ENCODE measurements around the gene ABCA1. TPM values are rescaled to one million over a fixed set of nuclear protein-coding genes. Genes with fewer than 3 reads are reported as not detected.
A peak's percentile ranks its signal among the peaks of the same experiment; 100 is the strongest.

ABCA1 gene
- total and polyA plus RNA-seq, 2 of the 13 experiments (the other 11 are each of a cell fraction or from before 2014, with no cell fraction given): 26.8 to 63.8 TPM

DNA sequence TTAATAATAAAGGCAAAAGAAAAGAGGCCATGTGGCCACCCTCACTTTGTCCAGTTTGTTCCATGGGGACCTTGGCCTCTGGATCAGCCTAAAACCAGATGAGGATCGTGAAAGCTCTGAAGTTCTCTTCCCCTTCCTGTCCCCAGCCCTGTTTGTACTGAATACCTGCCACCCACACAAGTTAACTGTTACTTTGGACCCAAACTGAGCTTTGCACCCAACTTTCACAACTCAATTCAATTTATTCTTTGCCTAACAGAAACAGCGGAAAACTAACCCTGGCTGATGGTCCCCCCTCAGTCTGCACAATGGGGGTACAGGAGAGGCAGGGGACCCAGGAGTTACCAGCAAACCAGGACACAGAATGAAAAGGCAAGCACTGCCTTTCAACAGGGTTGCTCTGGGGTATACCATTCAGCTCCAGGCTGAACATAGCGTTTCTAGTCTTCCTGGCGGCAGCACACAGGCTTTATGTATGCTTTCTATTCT lies 28.2 kb downstream of the ABCA1 start (continued):
- TF ChIP-seq ZBTB26 (CRISPR knock-in tag; IDR thresholded peaks at IDR 0.05; ENCODE audit: borderline replicate concordance) (peak; percentile 98), HCFC1 (IDR thresholded peaks at IDR 0.05; ENCODE audit: low read depth, low read length) (no peak), AGO1 (IDR thresholded peaks at IDR 0.05; ENCODE audit: low read depth, low read length, poor library complexity, severe bottlenecking) (no peak), DRAP1 (CRISPR knock-in tag; IDR thresholded peaks at IDR 0.05) (peak; percentile 52; the same call in 1 of the 2 replicates), ZNF878 (CRISPR knock-in tag; IDR thresholded peaks at IDR 0.05) (peak; percentile 86), HMG20A (CRISPR knock-in tag; IDR thresholded peaks at IDR 0.05; ENCODE audit: borderline replicate concordance) (peak; percentile 85; the same call in 1 of the 2 replicates), SNAI1 (CRISPR knock-in tag; IDR thresholded peaks at IDR 0.05; ENCODE audit: borderline replicate concordance) (0 out of 2 replicates have a peak, but pooled peaks have one; percentile 37), REPIN1 (CRISPR knock-in tag; IDR thresholded peaks at IDR 0.05; ENCODE audit: borderline replicate concordance, low read depth) (no peak), SKI (IDR thresholded peaks at IDR 0.05; ENCODE audit: partially characterized antibody) (peak; percentile 70), RCOR2 (CRISPR knock-in tag; IDR thresholded peaks at IDR 0.05) (peak; percentile 93), ZNF232 (CRISPR knock-in tag; IDR thresholded peaks at IDR 0.05; ENCODE audit: borderline replicate concordance) (peak; percentile 59; the same call in 1 of the 2 replicates), STAG1 (CRISPR knock-in tag; IDR thresholded peaks at IDR 0.05) (peak; percentile 30), GLMP (CRISPR knock-in tag; IDR thresholded peaks at IDR 0.05; ENCODE audit: borderline replicate concordance) (no peak), MYC (CRISPR knock-in tag; IDR thresholded peaks at IDR 0.05; ENCODE audit: borderline replicate concordance) (peak; percentile 88), ZNF496 (CRISPR knock-in tag; IDR thresholded peaks at IDR 0.05; ENCODE audit: insufficient replicate concordance) (no peak), LCORL (IDR thresholded peaks at IDR 0.05) (peak; percentile 52; the same call in 1 of the 2 replicates), LCORL (CRISPR knock-in tag; IDR thresholded peaks at IDR 0.05) (peak; percentile 96), HOMEZ (CRISPR knock-in tag; IDR thresholded peaks at IDR 0.05; ENCODE audit: low read depth) (peak; percentile 89), POGZ (CRISPR knock-in tag; IDR thresholded peaks at IDR 0.05) (peak; percentile 93), BRD4 (CRISPR knock-in tag; IDR thresholded peaks at IDR 0.05) (peak; percentile 55), NKX3-1 (CRISPR knock-in tag; IDR thresholded peaks at IDR 0.05) (0 out of 2 replicates have a peak, but pooled peaks have one; percentile 45), ZNF816 (CRISPR knock-in tag; IDR thresholded peaks at IDR 0.05; ENCODE audit: borderline replicate concordance) (peak; percentile 99), HNRNPH1 (optimal IDR thresholded peaks at IDR 0.05; ENCODE audit: low read depth, low read length) (no peak)
- TF ChIP-seq, protein P1, sequence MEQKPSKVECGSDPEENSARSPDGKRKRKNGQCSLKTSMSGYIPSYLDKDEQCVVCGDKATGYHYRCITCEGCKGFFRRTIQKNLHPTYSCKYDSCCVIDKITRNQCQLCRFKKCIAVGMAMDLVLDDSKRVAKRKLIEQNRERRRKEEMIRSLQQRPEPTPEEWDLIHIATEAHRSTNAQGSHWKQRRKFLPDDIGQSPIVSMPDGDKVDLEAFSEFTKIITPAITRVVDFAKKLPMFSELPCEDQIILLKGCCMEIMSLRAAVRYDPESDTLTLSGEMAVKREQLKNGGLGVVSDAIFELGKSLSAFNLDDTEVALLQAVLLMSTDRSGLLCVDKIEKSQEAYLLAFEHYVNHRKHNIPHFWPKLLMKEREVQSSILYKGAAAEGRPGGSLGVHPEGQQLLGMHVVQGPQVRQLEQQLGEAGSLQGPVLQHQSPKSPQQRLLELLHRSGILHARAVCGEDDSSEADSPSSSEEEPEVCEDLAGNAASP (CRISPR knock-in tag; IDR thresholded peaks at IDR 0.05; ENCODE audit: borderline replicate concordance): peak; percentile 90
